GM13976 (cell line): ENCODE results near the gene VSIR.

ENCODE experiments used
- DNase-seq: peaks from one replicate; pipeline ENCODE4 v3.0.0; 2012; ENCODE audit warnings: low spot score
- in situ Hi-C: fragments of 300-500 bp; cut with MboI; formaldehyde crosslinking; loops from one replicate; pipeline ENCODE4 v1.12.0; 2022; ENCODE audit warnings: low sequenced_read_pairs, mixed read lengths, inconsistent platforms; ENCODE audit not compliant: unreplicated experiment
- TF ChIP-seq, protein P1 (sequence below): IDR thresholded peaks from 2 replicates; pipeline ENCODE4 v1.5.1; 2012; ENCODE audit warnings: borderline replicate concordance, mild to moderate bottlenecking; ENCODE audit not compliant: insufficient read depth; ENCODE audit errors: extremely low read depth, missing control alignments, control extremely low read depth

The VSIR gene

GRCh38 chr10:71723311-71723710 is 50.0 kb downstream of the VSIR start:
- in situ Hi-C loops, result no loop called here
- TF ChIP-seq, protein P1, sequence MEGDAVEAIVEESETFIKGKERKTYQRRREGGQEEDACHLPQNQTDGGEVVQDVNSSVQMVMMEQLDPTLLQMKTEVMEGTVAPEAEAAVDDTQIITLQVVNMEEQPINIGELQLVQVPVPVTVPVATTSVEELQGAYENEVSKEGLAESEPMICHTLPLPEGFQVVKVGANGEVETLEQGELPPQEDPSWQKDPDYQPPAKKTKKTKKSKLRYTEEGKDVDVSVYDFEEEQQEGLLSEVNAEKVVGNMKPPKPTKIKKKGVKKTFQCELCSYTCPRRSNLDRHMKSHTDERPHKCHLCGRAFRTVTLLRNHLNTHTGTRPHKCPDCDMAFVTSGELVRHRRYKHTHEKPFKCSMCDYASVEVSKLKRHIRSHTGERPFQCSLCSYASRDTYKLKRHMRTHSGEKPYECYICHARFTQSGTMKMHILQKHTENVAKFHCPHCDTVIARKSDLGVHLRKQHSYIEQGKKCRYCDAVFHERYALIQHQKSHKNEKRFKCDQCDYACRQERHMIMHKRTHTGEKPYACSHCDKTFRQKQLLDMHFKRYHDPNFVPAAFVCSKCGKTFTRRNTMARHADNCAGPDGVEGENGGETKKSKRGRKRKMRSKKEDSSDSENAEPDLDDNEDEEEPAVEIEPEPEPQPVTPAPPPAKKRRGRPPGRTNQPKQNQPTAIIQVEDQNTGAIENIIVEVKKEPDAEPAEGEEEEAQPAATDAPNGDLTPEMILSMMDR, result no peak
- DNase-seq, result no peak

- TF ChIP-seq, protein P1, result no peak
- no peak for DNase-seq
- in situ Hi-C loops, result no loop called here
Measured at GRCh38 chr10:71722849-71723248, 50.5 kb downstream of the VSIR start.

- in situ Hi-C loops, result no loop called here
Measured at GRCh38 chr10:71721313-71721712, 52.0 kb downstream of the VSIR start.

DNA sequence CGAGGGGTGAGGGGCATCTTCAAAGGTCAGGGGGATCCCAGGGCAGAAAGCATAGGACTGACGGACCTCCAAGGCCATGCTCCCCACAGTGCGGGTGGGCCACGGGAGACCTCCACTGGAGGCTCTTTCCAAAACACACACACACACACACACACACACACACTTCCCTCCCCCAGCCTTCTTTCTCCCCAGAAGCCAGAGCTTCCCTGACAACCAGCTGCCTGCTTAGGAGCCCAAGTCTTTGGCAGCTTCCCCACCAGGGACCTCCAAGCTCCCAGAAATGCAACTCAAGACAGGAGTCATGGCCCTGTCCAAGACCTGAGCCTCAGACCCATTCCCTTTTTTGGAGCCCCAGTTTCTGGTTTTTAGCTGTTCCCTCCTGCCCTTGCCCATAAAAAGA is 53.0 kb downstream of the VSIR start:
- no peak for DNase-seq
- TF ChIP-seq, protein P1, result no peak
- in situ Hi-C loops, result no loop called here

More at GRCh38 chr10:71721313-71721712, 52.0 kb downstream of the VSIR start:
- TF ChIP-seq, protein P1, result no peak
- DNase-seq, result no peak

- no peak for DNase-seq
- TF ChIP-seq, protein P1, result no peak
- in situ Hi-C loops, result no loop called here
Measured at GRCh38 chr10:71719464-71720201, 53.7 kb downstream of the VSIR start, which contains the start of gene C10orf105. Gene C10orf105 (minus strand): TSS chr10:71719778. CDS start chr10:71716337, 3,441 bp downstream.

GRCh38 chr10:71719042-71719441 is 54.3 kb downstream of the VSIR start:
- TF ChIP-seq, protein P1, result no peak
- in situ Hi-C loops, result no loop called here
- DNase-seq, result no peak

DNA sequence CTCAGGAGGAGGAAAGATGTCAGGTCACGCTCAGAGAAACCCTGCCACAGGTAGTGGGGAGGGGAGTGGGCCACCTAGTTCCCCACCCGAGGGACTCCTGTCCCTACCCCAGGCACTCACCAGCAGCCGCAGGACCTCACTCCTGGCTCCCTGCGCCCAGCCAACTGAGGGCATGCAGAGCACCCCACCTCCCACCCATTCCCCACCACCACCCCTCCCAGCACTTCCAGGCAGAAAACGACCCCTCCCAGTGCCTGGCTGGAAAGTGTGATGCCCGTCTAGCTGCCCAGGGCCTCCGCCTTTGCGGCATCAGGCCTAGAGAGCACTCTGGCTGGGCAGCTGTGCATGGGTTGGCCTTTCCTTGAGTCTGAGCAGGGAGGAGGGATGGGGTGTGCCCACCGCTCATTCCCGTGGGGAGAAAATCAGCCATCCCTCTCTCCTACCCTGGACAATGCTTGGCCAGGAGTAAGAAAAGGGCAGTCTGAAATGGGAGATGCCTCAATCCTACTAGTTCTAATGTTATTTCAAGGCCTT is 55.1 kb downstream of the VSIR start:
- TF ChIP-seq, protein P1, result no peak
- in situ Hi-C loops, result no loop called here
- no peak for DNase-seq
